Stimulated activated CD8-positive, alpha-beta memory T cell treated with anti-CD3 and anti-CD28 coated beads, Interleukin-7, amount 100 ng/mL, for 1 hour (primary cell): Measurements from ENCODE around the gene ARHGEF12.

Source experiments
- DNase-seq, 2 donors: peaks; one replicate each; pipeline ENCODE4 v3.0.0-alpha.2; 2020; ENCODE audit warnings: low read depth in 2 of 2

ARHGEF12 gene

DNA sequence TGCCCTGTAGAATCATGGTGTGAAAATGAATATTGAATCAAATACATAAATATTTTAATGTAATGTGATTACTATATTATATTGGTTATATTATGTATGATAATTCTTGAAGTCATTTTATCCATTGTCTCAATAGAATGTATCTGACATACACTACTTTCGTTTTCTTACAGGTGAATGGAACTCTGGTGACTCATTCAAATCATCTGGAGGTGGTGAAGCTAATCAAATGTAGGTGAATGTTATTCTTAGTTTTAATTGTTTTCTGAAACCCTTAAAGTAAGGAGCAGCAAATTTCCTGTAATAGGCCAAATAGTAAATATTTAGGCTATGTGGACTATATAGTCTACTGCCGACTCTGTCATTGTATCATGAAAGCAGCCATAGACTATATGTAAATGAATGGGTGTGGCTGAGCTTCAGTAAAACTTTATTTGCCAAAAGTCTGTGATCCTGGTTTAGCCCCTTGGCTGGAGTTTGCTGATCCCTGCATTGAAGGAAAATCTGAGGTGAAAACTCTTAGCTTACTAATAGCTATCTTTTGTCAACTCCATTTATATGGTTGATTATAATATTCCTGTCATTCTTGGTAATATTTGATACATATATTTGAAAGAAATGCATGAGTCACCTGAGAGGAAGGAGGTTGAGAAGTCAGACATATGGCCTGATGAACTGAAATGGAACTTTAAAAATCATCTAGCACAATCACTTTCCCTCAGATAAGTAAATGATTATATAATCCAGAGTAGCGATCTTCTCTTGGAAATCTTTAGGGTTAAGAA is 88.2 kb downstream of the ARHGEF12 start:
- no peak for DNase-seq

DNA sequence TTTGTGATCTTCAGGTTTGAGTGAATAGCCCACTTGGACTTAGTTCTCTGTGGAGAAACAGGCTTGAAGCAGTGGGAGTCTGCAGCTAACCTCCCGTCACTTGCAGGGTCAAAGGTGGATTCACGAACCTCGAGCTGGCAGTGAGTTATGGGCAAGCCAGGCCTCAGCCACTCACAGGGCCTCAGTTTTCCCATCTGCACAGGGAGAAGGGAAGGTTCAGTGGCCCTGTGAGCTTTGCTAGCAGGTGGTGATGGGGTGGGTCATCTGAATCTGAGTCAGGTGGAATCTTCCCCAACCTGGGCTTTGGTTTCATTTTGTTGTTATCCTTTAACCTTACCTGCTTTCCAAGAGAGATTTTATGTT is 88.7 kb downstream of the ARHGEF12 start:
- DNase-seq = no peak

DNA sequence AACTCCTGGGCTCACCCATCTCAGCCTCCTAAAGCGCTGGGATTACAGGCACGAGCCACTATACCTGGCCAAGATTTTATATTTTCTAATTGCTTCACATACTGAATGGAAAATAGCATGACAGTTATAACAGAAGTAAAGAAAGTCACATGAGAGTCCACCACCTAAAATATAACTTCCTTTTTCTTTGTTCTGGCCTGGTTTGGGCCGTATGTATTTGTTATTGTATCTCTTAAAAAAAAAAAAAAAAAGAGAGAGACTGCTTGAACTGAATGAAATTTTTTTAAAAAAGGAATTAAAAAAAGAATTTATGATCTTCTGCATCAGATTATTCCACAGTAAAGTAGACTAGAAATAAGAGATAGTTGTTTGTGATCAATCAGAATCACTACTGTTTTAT is 89.3 kb downstream of the ARHGEF12 start:
- DNase-seq = no peak

DNA sequence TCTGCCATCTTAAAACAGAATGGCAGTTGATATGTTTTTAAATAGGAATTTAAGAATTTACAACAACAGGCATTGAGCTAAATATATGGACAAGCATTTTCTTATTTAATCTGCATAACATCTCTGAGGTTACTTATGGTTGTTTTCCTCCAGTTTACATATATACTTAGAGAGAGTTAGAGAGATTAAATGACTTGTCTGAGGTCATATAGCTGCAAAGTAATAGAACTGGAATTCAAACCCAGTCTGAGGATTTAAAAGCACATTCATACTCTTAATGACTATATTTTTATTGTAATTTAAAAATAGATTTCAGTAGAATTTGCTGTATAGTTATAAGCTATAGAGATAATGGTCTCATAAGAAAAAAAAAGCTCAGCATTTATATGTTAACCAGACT is 93.9 kb downstream of the ARHGEF12 start:
- DNase-seq = no peak

DNA sequence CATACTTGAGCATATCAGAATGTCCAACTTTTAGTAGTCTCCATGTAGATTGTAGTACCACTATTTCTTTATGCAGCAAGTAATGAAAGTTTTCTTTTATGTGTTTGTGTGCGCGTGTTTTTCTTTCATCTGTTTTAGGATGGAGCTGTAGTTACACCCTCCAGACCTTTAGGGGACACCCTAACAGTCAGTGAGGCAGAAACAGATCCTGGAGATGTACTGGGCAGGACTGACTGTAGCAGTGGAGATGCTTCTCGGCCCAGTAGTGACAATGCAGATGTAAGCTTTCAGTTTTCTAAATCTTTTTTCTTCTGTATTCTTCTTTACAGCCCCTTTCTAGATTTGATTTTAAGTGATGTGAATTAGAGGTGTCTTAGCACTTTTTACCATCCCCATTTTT is 95.4 kb downstream of the ARHGEF12 start:
- DNase-seq = no peak

DNA sequence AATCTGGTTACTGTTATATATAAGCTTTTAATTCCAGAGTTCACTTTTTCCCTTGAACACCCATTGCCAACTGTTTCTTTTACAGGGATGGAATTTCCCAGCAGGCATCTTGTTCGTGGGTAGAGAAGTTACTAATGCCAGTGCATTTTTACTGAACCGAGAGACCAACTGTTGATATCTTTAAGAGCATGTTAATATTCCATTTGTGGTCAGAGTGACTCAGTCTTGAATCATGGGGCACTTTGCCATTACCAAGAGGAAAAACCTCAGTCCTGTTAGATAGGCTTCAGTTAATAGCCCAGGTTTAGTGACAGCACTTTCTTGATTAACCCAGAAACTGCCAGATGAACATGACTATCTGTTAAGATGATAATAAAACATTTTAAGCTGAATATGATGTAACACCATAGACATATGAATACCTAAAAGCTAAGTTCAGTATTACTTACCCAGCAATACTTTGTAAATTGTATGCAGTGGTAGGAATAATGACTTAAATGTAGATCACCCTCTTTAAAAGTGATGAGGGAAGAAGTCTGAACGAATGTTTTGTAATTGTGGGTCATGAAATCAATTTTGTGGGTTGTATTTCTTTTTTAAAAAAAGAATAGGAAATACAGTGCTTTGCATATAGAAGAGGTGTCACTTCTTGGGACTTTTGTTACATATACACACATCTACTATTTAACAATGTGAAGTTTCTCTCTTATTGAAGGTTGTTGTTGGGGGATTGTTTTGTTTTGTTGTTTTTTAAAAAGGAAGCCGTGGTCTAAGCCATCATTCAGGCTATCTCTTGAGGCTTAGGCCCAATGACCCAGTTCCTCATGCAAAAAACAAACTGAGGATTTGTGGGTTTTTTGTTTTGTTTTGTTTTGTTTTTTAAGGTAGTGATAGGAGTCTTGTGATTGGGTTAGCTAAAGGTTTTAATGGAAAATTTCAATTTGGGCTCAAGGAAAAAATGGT is 96.1 kb downstream of the ARHGEF12 start:
- no peak for DNase-seq

DNA sequence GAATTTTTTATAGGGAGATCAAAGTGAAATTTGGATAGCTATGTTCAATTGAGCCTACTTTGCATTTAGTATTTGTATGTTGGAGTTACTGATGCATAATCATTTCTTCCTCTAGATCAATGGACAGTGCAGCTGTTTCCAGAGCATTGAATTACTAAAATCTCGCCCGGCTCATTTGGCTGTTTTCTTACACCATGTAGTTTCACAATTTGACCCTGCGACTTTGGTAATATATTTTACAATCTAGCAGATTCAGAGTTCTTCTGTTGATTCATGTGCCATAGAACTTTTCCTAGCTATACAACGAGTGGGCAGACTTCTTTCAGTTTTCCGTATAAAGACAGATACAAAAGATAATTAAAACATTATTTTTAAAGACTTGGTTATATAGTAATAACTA is 105.4 kb downstream of the ARHGEF12 start:
- no peak for DNase-seq

DNA sequence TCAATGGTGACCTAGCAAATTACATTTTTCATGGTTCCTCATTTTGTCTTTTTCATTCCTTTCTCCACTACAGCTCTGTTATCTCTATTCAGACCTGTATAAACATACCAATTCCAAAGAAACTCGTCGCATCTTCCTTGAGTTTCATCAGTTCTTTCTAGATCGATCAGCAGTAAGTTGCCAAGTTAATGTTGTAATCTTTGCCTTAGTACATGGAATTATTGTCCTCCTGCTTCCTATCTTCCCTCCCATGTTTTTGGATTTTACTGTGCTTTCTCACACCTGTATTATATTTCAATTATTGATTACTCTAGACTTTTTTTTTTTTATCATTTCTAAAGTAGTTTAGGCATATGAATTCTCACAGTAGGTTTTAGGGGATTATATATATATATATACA is 105.8 kb downstream of the ARHGEF12 start:
- DNase-seq = no peak

DNA sequence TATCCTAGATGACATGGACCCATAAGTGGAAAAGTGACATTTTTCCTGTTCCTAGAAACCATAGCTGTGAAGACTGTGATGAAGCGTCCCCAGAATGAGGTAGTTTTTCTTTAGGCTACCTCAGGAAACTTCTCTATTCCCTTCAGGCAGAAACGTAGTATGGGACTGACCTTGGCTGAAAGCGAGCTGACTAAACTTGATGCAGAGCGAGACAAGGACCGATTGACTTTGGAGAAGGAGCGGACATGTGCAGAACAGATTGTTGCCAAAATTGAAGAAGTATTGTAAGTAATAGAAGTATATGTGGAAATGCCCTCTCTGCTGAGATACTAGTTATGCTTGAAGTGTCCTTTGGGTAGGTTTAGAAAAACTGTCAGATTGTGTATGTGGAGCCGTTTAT is 110.6 kb downstream of the ARHGEF12 start:
- DNase-seq = no peak

DNA sequence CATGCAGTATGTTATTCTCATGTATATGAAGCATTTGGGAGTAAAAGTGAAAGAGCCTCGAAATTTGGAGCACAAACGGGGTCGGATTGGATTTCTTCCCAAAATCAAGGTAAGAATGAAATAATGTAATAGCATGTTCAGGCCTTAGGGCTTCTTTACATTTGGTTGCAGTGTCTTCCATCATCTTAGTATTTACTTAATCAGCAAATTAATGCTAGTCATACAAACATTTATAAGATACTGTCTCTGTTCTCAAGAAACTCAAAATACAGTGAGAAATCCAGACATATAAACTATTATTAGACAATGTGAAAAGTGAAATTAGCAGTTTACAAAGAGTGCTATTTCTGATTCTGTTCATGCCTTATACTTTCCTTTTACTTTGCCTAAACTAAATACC is 112.0 kb downstream of the ARHGEF12 start:
- no peak for DNase-seq

DNA sequence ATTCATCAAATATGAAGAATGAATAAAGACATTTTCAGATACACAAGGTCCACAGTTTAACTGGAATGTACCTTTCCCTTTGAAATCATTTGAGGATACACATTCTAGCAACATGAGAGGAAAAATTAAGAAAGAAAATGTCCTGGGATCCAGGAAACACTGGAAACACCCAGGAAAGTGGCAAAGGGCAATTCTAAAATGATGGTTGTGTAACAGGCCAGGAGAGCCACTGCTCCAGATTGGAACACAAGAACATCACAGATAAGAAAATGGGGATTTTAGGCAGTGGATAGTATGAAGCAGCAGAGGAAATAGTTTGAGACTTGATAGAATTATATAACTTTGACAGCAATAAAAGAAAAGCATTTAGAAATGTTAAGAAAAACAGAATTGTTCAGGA is 119.3 kb downstream of the ARHGEF12 start:
- no peak for DNase-seq

DNA sequence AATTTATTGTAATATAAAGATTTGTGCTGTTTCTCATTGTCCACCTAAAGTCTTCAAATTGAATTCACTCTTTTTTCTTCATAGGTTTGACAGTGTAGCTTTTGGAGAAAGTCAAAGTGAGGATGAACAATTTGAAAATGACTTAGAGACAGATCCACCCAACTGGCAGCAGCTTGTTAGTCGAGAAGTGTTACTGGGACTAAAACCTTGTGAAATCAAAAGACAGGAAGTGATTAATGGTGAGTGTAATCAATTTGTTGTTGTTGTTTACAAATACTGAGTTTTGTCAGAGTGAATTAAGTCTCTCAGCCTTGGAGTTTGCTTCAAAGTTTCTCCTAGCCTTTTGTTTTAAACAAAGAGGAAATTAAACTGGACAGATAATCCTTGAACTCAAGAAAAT is 121.8 kb downstream of the ARHGEF12 start:
- DNase-seq = no peak

DNA sequence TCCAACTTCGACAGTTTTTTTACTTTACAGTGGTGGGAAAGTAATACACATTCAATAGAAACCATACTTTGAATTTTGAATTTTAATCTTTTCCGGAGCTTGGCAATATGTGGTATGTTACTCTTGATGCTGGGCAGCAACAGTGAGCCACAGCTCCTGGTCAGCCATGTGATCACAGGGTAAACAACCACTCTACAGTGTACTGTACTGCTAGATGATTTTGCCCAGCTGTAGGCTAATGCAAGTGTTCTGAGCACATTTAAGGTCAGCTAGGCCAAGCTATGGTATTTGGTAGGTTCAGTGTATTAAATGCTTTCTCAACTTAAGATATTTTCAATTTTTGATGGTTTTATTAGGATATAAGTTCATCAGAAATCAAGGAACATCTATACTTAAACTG is 126.6 kb downstream of the ARHGEF12 start:
- DNase-seq = no peak

DNA sequence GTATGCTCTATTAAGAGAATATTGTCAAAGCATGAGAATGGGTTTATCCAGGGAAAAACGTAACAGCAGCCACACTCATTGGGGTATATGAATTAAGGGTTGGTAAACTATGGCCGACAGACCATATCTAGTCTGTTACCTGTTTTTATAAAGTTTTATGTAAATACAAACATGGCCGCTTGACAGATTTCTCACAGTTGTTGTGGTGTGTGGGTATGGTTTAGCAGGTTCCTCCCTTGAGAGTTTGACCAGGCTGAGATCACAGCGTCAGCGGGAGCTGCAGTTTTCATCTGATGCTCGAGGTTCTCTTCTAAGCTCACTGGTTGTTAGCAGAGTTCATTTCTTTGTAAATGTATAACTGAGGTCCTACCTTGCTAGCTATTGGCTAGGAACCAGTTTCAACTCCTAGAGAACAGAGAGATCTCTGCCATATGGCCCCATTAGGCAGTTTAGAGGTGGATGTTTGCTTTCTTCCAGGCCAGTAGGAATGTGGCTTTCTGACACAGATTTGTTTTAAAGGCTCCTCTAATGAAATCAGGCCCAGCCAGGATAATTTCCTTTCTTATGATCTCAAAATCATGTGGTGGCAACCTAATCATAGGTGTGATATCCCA is 129.8 kb downstream of the ARHGEF12 start:
- DNase-seq = no peak

DNA sequence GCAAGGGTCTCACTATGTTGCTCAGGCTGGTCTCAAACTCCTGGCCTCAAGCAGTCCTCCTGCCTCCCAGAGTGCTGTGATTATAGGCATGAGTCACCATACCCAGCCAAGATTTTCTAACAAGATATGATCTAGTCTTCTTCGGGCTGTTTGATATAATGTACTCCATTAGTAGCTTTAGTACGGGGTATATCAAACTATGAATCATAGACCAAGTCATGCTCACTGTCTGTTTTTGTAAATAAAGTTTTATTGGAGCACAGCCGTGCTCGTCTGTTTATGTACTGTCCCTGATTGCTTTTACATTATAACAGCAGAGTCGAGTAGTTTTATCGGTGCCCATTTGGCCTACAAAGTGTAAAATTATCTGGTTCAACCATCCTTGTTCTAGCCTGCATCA is 131.4 kb downstream of the ARHGEF12 start:
- no peak for DNase-seq

DNA sequence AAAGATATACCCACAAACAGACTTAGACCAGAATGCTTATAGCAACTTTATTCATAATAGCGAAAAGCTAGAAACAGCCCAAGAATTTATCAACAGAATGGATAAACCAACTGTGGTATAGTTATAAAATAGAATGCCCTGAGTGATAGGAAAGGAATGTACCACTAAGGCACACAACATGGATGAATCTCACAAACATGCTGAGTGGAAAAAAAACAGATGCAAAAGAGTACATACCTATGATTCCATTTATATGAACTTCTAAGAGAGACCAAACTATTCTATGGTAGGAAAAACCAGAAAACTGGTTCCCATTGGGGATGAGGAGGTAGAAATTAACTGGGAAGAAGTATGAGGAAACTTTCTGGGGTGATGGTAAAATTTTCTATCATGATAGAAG is 134.9 kb downstream of the ARHGEF12 start:
- DNase-seq = no peak

DNA sequence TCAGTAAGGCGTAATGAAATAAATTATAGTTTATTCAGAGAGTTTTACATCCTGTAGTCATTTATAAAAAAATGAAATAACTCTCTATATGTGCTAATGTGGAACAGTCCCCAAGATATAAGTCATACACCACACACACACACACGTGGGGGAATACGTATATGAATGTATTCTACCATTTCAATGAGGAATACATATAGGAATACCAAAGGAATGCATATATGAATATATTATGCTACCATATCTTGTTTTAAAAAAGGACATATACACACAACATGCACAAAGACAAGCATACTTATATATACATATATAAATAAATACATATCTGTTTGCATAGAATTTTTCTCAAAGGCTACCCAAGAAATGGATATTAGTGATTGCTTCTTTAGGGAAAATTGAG is 135.8 kb downstream of the ARHGEF12 start:
- no peak for DNase-seq

DNA sequence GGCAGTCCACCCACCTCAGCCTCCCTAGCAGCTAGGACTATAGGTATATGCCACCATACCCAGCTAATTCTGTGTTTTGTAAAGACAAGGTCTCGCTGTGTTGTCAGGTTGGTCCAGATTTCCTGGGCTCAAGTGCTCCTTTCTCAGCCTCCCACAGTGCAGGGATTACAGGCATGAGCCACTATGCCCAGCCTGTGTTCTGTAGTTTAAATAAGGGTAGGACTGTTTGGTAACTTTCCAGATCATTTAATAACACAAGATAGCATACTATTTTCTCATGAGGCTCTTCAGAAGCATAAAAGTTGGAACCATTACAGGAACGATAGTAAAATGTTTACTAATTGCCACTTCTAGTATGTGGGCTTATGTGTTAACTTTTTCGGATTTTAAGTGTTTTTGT is 137.3 kb downstream of the ARHGEF12 start:
- no peak for DNase-seq

DNA sequence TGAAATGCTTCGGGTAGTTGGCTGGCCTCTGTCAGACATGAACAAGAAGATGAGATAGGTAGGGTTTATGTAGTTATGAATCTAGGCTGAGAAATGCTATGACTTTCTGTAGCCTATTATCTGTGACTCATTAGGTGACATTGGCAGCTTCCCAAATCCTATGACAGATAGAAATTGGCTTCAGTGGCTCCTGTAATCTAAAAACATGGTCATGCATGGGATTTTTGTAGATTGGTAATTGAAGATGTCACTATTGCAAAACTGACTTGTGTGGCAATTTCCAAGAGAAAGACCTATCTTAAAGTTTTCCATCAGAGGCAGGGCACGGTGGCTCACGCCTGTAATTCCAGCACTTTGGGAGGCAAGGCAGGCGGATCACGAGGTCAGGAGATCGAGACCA is 145.9 kb downstream of the ARHGEF12 start:
- DNase-seq = no peak

DNA sequence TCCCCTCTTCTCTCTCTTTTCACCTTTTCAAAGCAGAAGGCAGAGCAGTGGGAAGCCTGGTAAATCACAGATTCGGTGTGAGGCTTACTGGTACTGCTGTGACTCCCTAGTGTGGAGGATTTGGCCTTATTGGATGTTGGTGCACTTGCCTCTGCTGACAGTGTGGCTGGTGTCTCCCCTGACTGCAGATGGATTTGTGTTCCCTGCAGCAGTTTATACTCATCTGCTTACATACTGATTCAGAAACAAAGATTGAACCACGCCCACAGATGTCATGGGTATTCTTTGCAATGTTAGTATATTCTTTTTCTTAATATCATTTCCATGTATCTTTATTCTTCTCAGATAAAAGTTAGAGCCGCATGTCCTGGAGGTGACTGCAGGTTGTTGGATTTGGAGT is 148.5 kb downstream of the ARHGEF12 start:
- no peak for DNase-seq

DNA sequence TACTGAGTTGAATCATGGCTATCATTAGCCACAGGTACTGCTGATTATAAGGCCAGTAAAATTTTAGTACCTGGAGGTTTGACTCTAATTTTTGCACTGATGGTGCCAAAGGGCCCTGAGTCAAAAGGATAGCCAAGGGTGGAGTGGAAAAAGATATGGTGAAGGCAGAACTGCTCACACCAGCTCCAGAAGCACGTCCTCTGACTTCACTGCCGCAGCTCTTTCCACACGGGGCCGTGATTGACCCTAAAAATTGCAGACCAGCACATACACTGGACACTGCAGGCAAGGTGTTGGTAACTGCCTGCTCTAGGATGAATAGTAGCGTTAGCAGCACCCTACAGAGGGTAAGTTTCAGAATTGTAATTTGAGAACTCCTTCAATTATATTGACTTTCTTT is 149.9 kb downstream of the ARHGEF12 start:
- DNase-seq = no peak

DNA sequence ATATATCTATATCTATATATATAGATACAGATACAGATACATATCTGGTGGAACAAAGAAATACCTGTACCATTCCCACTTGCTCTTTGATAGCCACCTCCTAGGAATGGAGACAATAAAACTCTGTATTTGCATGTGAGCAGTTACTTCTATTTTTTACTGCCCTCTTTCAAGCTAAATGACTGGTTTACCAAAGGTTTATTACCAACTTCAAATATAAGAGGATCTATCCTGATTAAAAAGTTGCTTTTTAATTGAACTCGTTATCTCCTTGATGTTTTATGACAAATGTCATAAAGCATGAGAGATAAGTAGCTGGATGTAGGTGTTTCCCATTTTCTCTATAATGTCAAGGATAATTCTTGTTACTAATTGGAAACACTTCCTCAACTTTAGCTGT is 153.6 kb downstream of the ARHGEF12 start:
- DNase-seq = no peak

DNA sequence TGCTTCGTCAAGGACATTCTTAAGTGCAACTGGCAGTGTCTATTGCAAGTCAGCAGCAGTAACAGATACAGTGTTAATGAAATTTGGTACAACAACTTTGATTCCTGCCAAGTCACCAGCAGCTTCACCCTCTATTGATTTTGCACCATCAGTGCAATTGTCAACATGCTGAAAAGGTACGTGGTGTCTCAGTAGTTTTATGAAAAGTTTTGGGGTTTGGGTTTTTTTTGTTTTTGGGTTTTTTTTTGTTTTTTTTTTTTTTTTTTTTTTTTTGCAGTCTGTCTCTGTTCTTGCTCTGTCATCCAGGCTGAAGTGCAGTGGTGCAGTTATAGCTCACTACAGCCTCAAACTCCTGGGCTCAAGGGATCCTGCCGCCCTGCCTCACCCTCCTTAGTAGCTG is 156.3 kb downstream of the ARHGEF12 start:
- no peak for DNase-seq
